ENCODE results near the gene TP53BP1.

DNA sequence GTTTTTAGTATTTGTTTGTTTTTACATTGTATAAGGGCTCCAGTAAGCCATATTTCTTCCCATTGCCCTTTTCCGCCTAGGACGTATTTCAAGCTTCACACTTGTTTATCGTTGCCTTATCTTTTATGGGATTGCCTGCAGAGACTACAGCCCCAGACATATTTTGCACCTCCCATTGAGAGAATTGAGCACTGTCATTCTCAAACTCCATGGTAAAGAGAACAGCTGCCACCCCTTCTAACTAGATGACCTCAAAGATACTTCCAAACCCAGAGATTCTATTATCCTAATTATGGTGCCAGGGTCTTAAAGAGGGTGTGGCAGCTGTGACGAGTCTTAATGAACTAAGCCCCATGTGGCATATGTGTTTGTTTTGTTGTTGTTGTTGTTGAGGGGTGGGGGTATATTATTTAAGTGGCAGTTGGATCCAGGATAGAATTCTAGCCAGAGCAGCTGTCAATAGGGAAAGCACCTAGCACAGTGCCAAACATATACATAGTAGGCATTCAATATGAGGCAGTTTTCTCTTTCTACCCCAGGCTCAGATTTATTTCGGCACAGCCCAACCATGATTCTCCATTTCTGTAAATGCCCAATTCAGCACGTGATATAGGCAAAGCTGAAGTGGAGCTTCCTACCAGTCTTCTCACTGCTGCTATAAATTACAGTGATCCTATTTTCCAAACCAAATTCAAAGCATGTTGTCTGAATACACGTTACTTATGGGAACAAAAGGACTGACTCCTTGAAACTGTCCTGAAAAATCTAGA is 932 bp upstream of the TP53BP1 start:
- TF ChIP-seq POLR2A (IDR thresholded peaks at IDR 0.05; ENCODE audit: low read length) (no peak), GATA1 (IDR thresholded peaks at IDR 0.05; ENCODE audit: low read depth, low read length) (no peak)

All from erythroblast (primary cell).